H1 (cell line): ENCODE measurements around the gene CRTC2. TPM values are rescaled to one million over a fixed set of nuclear protein-coding genes. Genes with fewer than 3 reads are reported as not detected.

Experiments
- CTCF ChIA-PET: fragments of 300-600 bp; sonication (Branson Sonifier 250); formaldehyde crosslinking; loops from one replicate; lab custom pipeline; 2021; ENCODE audit not compliant: partially characterized antibody; lab: Charles Lee
- POLR2A ChIA-PET: fragments of 300-600 bp; sonication (Branson Sonifier 250); formaldehyde crosslinking; loops from one replicate; lab custom pipeline; 2021; ENCODE audit warnings: inconsistent platforms; ENCODE audit not compliant: partially characterized antibody; lab: Charles Lee
- DNase-seq, 2 experiments: peaks; one replicate each; pipeline versions ENCODE4 v3.0.0 to v3.0.0-alpha.2; 2010 to 2022; ENCODE audit warnings: low spot score in 2 of 2, low read depth in 1 of 2, mixed read lengths in 1 of 2
- FAIRE-seq: peaks from 2 replicates; lab custom pipeline; 2011; peaks lifted over from hg19 to GRCh38; lab: Jason Lieb, UNC
- H2AFZ ChIP-seq: 2 replicates; pipeline ENCODE4 v1.8.1; 2012; ENCODE audit warnings: low read length, inconsistent platforms
- H2AK5ac ChIP-seq: 2 replicates; pipeline ENCODE4 v1.6.1; 2013; ENCODE audit warnings: low read depth, low read length
- H2BK120ac ChIP-seq: replicated peaks from 2 replicates; pipeline ENCODE3; 2013; ENCODE audit warnings: low read depth, low read length, inconsistent platforms
- H2BK12ac ChIP-seq: 2 replicates; pipeline ENCODE4 v1.6.1; 2013; ENCODE audit warnings: low read depth, low read length
- H2BK15ac ChIP-seq: 2 replicates; pipeline ENCODE4 v1.6.1; 2013; ENCODE audit warnings: low read length
- H2BK20ac ChIP-seq: 2 replicates; pipeline ENCODE4 v1.6.1; 2013; ENCODE audit warnings: low read length
- H2BK5ac ChIP-seq: 2 replicates; pipeline ENCODE4 v1.6.1; 2013; ENCODE audit warnings: low read depth, low read length
- H3K14ac ChIP-seq: 2 replicates; pipeline ENCODE4 v1.6.1; 2013; ENCODE audit warnings: inconsistent platforms; ENCODE audit not compliant: insufficient read length
- H3K18ac ChIP-seq: 2 replicates; pipeline ENCODE4 v1.6.1; 2013; ENCODE audit warnings: low read length; ENCODE audit errors: extremely low read depth
- H3K23ac ChIP-seq: 2 replicates; pipeline ENCODE4 v1.6.1; 2013; ENCODE audit warnings: inconsistent platforms; ENCODE audit not compliant: insufficient read length
- H3K23me2 ChIP-seq: 2 replicates; pipeline ENCODE4 v1.6.1; 2013; ENCODE audit warnings: low read depth, low read length
- H3K27ac ChIP-seq: 2 replicates; pipeline ENCODE4 v1.6.1; 2011; ENCODE audit warnings: low read depth, low read length, inconsistent platforms
- H3K27me3 ChIP-seq, 4 experiments: replicated peaks in 1 of 4; 1 replicate in 1 of 4; 2 replicates in 3 of 4; pipeline versions ENCODE4 v1.6.1 to v1.8.1; 2011 to 2013; ENCODE audit warnings: low read length in 3 of 4, mild to moderate bottlenecking in 3 of 4, inconsistent platforms in 2 of 4, mixed read lengths in 2 of 4, moderate library complexity in 1 of 4; ENCODE audit not compliant: control insufficient read depth in 3 of 4, insufficient read depth in 3 of 4; ENCODE audit errors: extremely low read depth in 1 of 4
- H3K36me3 ChIP-seq, 4 experiments: 2 replicates each; pipeline versions ENCODE4 v1.6.1 to v1.8.1; 2011 to 2013; ENCODE audit warnings: mild to moderate bottlenecking in 4 of 4, low read length in 3 of 4, moderate library complexity in 2 of 4, control low read depth in 1 of 4, inconsistent platforms in 1 of 4; ENCODE audit not compliant: insufficient read depth in 4 of 4, control insufficient read depth in 2 of 4
- H3K4ac ChIP-seq: replicated peaks from 2 replicates; pipeline ENCODE3; 2013; ENCODE audit warnings: low read length, low read depth, mixed read lengths, inconsistent platforms; ENCODE audit not compliant: insufficient read length
- H3K4me1 ChIP-seq, 4 experiments: replicated peaks in 1 of 4; 1 replicate in 1 of 4; 2 replicates in 3 of 4; pipeline versions ENCODE4 v1.6.1 to v1.8.1; 2011 to 2013; ENCODE audit warnings: low read length in 3 of 4, inconsistent platforms in 2 of 4, mixed read lengths in 1 of 4; ENCODE audit not compliant: insufficient read depth in 4 of 4, control insufficient read depth in 3 of 4
- H3K4me2 ChIP-seq, 2 experiments: 2 replicates each; pipeline versions ENCODE4 v1.6.1 to v1.8.1; 2011 to 2013; ENCODE audit warnings: low read depth in 2 of 2, low read length in 2 of 2, control low read depth in 1 of 2, inconsistent platforms in 1 of 2, mild to moderate bottlenecking in 1 of 2; ENCODE audit not compliant: insufficient read depth in 1 of 2
- H3K4me3 ChIP-seq, 4 experiments: fragments of 200-600, 300-600 bp in 1 of 4; sonication (generic), shearing (Covaris generic), sonication (Bioruptor Twin) in 1 of 4; 2 replicates each; pipeline versions ENCODE4 v1.5.1 to v1.8.1; 2011 to 2016; ENCODE audit warnings: low read length in 4 of 4, low read depth in 3 of 4, control low read depth in 2 of 4, inconsistent platforms in 2 of 4, mild to moderate bottlenecking in 2 of 4, mixed read lengths in 1 of 4, moderate library complexity in 1 of 4; ENCODE audit not compliant: insufficient read depth in 2 of 4; ENCODE audit errors: extremely low read depth in 1 of 4
- H3K56ac ChIP-seq: replicated peaks from 2 replicates; pipeline ENCODE3; 2013; ENCODE audit warnings: low read depth, mild to moderate bottlenecking, mixed read lengths, low read length, inconsistent platforms; ENCODE audit not compliant: insufficient read length
- H3K79me1 ChIP-seq: 2 replicates; pipeline ENCODE4 v1.6.1; 2013; ENCODE audit warnings: low read depth, low read length, control low read depth
- H3K79me2 ChIP-seq, 2 experiments: 2 replicates each; pipeline versions ENCODE4 v1.6.1 to v1.8.1; 2012 to 2013; ENCODE audit warnings: low read length in 2 of 2, mild to moderate bottlenecking in 2 of 2, inconsistent platforms in 1 of 2; ENCODE audit not compliant: insufficient read depth in 2 of 2, control insufficient read depth in 1 of 2
- H3K9ac ChIP-seq, 4 experiments: replicated peaks in 1 of 4; 1 replicate in 1 of 4; 2 replicates in 3 of 4; pipeline versions ENCODE4 v1.6.1 to v1.8.1; 2011 to 2013; ENCODE audit warnings: low read depth in 3 of 4, low read length in 3 of 4, control low read depth in 2 of 4, mild to moderate bottlenecking in 2 of 4, moderate library complexity in 2 of 4, inconsistent platforms in 1 of 4; ENCODE audit errors: extremely low read depth in 1 of 4
- H3K9me3 ChIP-seq, 2 experiments: 2 replicates each; pipeline versions ENCODE4 v1.6.1 to v1.8.1; 2012 to 2013; ENCODE audit warnings: mild to moderate bottlenecking in 2 of 2, moderate library complexity in 2 of 2, control low read depth in 1 of 2, inconsistent platforms in 1 of 2, low read depth in 1 of 2, low read length in 1 of 2, mixed read lengths in 1 of 2; ENCODE audit not compliant: insufficient read depth in 2 of 2
- H4K20me1 ChIP-seq, 2 experiments: replicated peaks in 1 of 2; 2 replicates each; pipeline versions ENCODE3 to v1.8.1; 2011 to 2013; ENCODE audit warnings: inconsistent platforms in 2 of 2, low read length in 2 of 2, mild to moderate bottlenecking in 1 of 2; ENCODE audit not compliant: insufficient read depth in 2 of 2, control insufficient read depth in 1 of 2
- H4K5ac ChIP-seq: 2 replicates; pipeline ENCODE4 v1.6.1; 2013; ENCODE audit warnings: low read length, low read depth, mixed read lengths, inconsistent platforms; ENCODE audit not compliant: insufficient read length
- H4K8ac ChIP-seq: 2 replicates; pipeline ENCODE4 v1.8.0; 2013; ENCODE audit warnings: mild to moderate bottlenecking, moderate library complexity, low read length, inconsistent platforms; ENCODE audit not compliant: insufficient read depth; ENCODE audit errors: extremely low read depth
- H4K91ac ChIP-seq: replicated peaks from 2 replicates; pipeline ENCODE3; 2013; ENCODE audit warnings: low read length, mixed read lengths, inconsistent platforms; ENCODE audit not compliant: insufficient read length
- CBX5 ChIP-seq: fragments of 300-800, 300-1000 bp; sonication (generic); IDR thresholded peaks from 2 replicates; pipeline ENCODE4 v1.7.1; 2016; ENCODE audit warnings: antibody characterized with exemption, low read length, low read depth
- EGR1 ChIP-seq: IDR thresholded peaks from 2 replicates; pipeline ENCODE4 v1.6.1; 2011; ENCODE audit warnings: low read depth, low read length, borderline replicate concordance
- JUN ChIP-seq: IDR thresholded peaks from 2 replicates; pipeline ENCODE4 v1.6.1; 2011; ENCODE audit warnings: low read depth, mild to moderate bottlenecking, improper control_type of control experiment, low read length
- KDM1A ChIP-seq: fragments of 200-600, 300-600 bp; sonication (generic); IDR thresholded peaks from 2 replicates; pipeline ENCODE4 v1.7.1; 2016; ENCODE audit warnings: mild to moderate bottlenecking, low read length, borderline replicate concordance
- MAFK ChIP-seq: IDR thresholded peaks from 2 replicates; pipeline ENCODE4 v1.6.1; 2012; ENCODE audit warnings: low read depth, mild to moderate bottlenecking, improper control_type of control experiment, low read length
- TAF7 ChIP-seq: optimal IDR thresholded peaks from 2 replicates; pipeline ENCODE3; 2011; ENCODE audit warnings: low read depth, mild to moderate bottlenecking, inconsistent platforms, low read length, moderate library complexity, borderline replicate concordance
- WGBS, 2 experiments: shearing (Covaris generic) in 1 of 2; methylation state at CpG; one replicate each; pipeline versions ENCODE4 v1.1.6 to v1.1.7; 2013 to 2015; ENCODE audit warnings: low lambda C conversion rate in 2 of 2, mixed read lengths in 2 of 2, inconsistent platforms in 1 of 2, low coverage in 1 of 2, missing lambda C conversion rate in 1 of 2; ENCODE audit not compliant: insufficient replicate concordance in 2 of 2, insufficient coverage in 1 of 2, insufficient read length in 1 of 2; ENCODE audit errors: extremely low coverage in 1 of 2, missing lambda C conversion rate in 1 of 2; 5-methylcytosine and 5-hydroxymethylcytosine counted together
- polyA plus RNA-seq, 7 experiments: library from polyadenylated mRNA; depleted of rRNA in 3 of 7; stranded (reverse) in 5 of 7; unstranded in 2 of 7; fragments of >200 nt in 5 of 7; fragments of 200-250 nt in 2 of 7; gene quantifications; 1 replicate in 5 of 7; 2 replicates in 1 of 7; 4 replicates in 1 of 7; pipeline versions ENCODE4 v1.2.1 to v1.2.3, GENCODE V29; 2011 to 2013; ENCODE audit warnings: missing spikeins in 2 of 7, mixed read lengths in 2 of 7
- total RNA-seq: library from RNA; stranded (reverse); fragmentation: NEBNext Ultra II Directional; extraction: Animal tissue kit (Norgen Biotek cat#: 25700); gene quantifications from 2 replicates; pipeline ENCODE4 v1.2.1, GENCODE V29; 2021
- TF ChIP-seq, protein P1 (sequence below): IDR thresholded peaks from 2 replicates; pipeline ENCODE4 v1.6.1; 2012; ENCODE audit warnings: inconsistent platforms

Gene CRTC2
- total and polyA plus RNA-seq, 2 of the 8 experiments (the other 6 are each of a cell fraction or from before 2014, with no cell fraction given) = 28.6 to 34.3 TPM

DNA sequence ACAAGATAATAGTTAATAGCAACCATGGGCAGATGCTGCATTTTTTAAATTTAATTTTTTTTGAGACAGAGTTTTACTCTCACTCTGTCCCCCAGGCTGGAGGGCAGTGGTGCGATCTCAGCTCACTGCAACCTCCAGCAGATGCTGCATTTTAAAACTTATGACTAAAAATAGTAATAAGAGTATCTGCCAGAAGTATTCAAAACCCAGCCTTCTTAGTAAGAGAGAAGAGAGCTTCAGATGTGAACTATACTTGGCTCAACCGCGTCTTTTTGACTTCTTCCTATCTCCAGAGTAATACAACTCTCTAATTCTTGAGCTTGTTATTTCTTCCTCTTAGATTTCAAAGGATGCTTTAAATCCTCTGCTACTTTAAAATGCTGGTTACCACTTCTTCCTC lies 36.8 kb upstream of the CRTC2 start:
- Histone ChIP-seq H3K56ac (no peak overlapping the region), H2AFZ (no peak overlapping the region), H3K23ac (no peak overlapping the region), H3K23me2 (peaks cover 9% of the 10 kb centered on the region), H3K18ac (no peak overlapping the region), H4K20me1 (peaks cover 0 to 8% of the 10 kb centered on the region in 2 experiments), H3K27ac (no peak overlapping the region), H3K36me3 (peaks cover 14 to 45% (median 28%) of the 10 kb centered on the region in 4 experiments), H3K27me3 (no peaks in the 10 kb centered on the region), H3K9me3 (peaks cover 0 to 3% of the 10 kb centered on the region in 2 experiments; a peak in 1 of 4 replicates), H4K8ac (no peak overlapping the region), H3K79me2 (peaks cover 0 to 19% of the 10 kb centered on the region in 2 experiments; a peak in 3 of 4 replicates), H3K4me2 (no peak overlapping the region), H2AK5ac (no peak overlapping the region), H3K4me3 (no peak overlapping the region), H3K4me1 (peaks cover 0 to 8% (median 3%) of the 10 kb centered on the region in 4 experiments; a peak in 4 of 7 replicates), H2BK15ac (no peak overlapping the region), H2BK120ac (no peak overlapping the region), H3K4ac (no peak overlapping the region), H2BK12ac (no peak overlapping the region), H3K79me1 (no peaks in the 10 kb centered on the region), H3K14ac (no peak overlapping the region), H4K91ac (no peak overlapping the region), H2BK20ac (no peak overlapping the region), H4K5ac (no peak overlapping the region), H2BK5ac (no peak overlapping the region), H3K9ac (no peak overlapping the region)
- DNase-seq = no peak
- FAIRE-seq = no peak
- WGBS, 2 experiments = 96% methylated on average over 3 of the region's 3 CpGs; no CpG with 5 or more reads in 1 of the 2 experiments
- no peak for TF ChIP-seq KDM1A
- TF ChIP-seq, protein P1, sequence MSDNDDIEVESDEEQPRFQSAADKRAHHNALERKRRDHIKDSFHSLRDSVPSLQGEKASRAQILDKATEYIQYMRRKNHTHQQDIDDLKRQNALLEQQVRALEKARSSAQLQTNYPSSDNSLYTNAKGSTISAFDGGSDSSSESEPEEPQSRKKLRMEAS = no peak
- no peak for TF ChIP-seq JUN
- TF ChIP-seq MAFK = no peak
- no peak for TF ChIP-seq TAF7
- TF ChIP-seq EGR1 = no peak
- TF ChIP-seq CBX5 = no peak
- CTCF ChIA-PET = interaction anchor here (1.2 to 1.4 kb wide), 2 partner anchors 9 to 151 kb away, joined by 3 to 5 read pairs; partner anchors contain the start of gene RAB13
- POLR2A ChIA-PET = interaction anchor here (0.6 to 13.2 kb wide), 13 partner anchors 7 to 440 kb away, joined by 3 to 454 read pairs (median 7); partner anchors contain the start of genes CREB3L4, CRTC2, JTB and RAB13
